GM21528 (cell line): ENCODE data around the gene MAP2.

Experiments
- ATAC-seq: cut with Tn5 transposase; IDR thresholded peaks from one replicate; pipeline ENCODE4 v1.9.1; 2021; ENCODE audit warnings: mild to moderate bottlenecking, moderate library complexity; ENCODE audit not compliant: unreplicated experiment, low FRiP score

Gene MAP2

DNA sequence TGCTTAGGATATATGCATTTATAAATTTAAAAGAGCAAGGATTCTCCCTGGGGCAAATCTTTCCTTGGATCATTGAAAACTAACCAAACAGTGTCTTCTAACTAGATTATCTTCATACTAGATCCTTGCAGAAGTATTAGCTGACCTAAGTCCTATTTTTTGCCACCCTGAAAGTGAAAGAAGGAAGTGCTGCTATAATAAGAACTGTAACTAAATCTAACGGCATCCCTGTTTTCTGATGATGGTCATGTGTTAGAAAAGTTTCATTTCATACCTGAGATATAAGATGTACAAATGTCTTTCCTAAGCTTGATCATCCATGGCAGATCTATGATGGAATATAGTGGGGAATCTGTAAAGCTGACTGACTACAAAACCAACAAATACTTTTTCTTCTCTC, 102.7 kb downstream of the MAP2 start:
- no peak for ATAC-seq

DNA sequence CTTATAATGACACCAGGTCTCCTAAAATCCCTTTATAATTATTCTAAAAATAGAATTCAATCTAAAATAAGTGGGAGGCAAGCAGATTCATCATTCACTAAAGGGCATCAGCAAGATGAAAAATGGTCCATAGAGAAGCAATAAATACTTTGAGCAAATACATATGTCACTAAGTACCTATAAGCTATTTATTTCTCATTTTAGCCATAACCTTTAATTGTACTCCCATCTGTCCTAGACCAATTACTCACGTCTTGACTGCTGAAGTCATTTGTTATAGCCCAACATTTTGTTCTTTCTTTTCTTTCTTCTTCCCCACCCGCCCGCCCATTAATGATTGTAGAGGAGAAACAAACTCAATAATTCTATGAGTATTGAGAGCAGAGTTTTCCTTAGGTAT, 105.7 kb downstream of the MAP2 start:
- no peak for ATAC-seq

DNA sequence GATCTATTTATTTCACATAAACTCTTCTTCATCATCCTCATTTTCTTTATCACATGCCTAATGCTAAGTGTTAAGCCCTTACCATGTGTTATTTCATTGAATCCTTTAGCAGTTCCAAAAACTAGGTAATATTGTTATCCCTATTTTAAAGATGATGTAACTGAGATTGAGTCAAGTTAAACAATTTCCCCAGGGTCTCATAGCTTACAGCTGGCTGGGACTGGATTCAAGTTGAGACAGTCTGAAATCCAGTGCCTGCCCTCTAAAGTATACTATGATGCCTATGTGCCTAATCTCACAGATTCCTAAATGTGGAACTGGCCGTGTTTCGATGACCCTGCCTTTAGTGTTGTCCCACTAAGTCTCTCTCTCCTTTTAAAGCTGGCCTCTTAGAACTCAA, 108.5 kb downstream of the MAP2 start:
- no peak for ATAC-seq

DNA sequence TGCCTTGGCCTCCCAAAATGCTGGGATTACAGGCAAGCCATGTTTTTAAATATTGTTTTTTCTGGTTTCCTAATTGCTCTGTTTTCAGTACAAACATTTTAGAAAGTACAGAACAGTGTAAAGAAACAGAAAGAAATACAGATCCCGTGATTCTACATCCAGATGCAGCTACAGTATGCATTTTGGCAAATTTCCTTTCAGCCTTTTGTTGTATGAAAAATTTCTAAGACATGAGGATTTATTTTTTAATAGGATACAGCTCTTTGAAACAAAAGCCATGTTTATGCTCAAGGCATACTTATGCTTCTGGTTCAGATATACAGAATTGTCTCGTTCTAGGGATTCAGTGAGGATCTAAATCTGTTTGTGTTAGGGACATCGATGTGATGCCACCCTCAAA, 109.5 kb downstream of the MAP2 start:
- no peak for ATAC-seq

DNA sequence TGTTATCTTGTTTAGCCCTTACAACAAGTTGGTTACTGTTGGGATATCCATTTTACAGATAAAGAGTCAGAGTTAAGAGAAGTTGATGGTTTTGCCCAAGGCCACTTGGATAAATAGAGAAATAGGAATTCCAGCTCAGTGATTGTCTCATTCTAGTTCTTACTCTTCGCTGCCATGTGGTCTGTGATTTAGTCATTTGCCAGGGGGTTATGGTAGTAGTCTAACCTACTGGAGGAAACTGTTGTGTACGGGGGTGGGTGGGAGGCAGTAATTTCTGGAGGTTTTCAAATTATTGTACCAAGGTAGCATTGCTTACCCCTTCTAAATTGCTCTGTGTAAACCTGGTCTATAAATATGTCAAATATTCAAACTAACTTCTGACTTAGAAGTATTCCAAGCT, 110.4 kb downstream of the MAP2 start:
- no peak for ATAC-seq

DNA sequence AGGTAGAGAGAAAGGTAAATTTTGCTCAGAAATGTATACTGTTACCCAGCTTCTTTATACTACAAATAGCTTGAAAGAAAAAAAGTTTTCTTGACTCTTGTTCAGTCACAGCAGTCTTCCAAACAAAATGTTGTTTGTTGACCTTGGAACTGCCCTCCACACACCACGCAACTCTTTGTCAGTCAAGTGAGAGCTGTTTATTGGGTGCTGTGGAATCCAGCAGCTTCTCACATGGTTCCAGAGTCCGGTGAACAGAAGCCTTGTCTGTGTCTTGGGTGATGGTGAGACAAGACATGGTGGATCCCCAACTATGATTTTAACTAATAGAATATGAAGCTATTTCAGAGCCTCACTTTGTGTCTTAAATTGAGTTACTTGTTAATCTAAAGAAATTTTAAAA, 112.5 kb downstream of the MAP2 start:
- ATAC-seq: no peak

DNA sequence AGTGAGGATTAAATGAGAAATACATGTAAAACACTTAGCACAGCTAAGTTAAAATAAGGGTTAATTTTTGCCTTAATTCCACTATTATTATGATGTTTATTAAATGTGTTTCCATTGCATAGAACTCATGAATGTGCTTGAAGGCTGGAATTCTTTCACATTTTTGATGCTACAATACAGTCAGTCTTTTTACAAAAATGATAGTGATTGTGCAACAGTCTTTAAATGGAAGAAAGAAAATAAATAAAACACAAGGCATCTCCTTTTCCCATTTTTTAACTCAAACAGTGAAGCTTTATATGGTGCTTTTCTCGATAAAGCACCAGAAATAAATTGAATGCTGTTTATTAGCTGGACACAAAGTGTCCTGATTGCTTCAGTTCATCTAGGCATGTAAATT, 123.9 kb downstream of the MAP2 start:
- ATAC-seq: no peak

DNA sequence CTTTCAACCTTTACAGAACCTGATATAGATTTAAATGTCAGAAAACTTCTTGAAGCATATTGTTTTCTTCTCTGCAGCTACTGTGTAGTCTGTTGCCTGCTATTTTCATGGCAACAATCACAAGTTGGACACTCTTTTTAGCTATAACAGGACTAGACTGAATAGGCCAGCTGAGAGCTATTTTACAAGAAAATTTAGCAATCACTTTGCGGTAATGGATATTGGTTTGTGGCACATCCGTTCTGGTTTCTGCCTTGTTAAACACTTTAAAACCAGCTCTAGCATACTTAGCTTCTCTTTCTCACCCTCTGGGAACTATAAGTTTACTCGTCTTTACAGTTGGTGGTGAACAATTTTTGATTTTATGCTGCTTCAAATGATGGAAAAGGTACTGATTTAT, 125.7 kb downstream of the MAP2 start:
- ATAC-seq: no peak

DNA sequence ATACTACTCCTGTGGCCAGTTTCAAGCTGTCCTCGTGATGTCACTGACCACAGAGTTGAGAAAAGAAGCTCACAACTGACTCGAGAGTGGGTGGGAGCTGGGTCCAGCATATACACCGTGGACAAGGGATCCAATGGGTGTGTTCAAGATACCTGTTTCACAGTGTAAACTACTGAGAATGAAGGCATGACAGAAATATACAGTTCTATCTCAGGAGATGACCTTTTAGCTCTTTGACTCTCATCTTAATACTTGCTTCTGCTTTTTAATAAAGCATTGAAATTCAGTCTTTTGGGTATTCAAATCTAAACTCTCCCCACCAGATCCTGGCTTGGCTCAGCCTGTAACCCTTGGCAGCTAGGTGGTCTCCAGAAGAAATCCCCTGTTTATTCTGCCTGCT, 130.1 kb downstream of the MAP2 start:
- ATAC-seq: no peak

DNA sequence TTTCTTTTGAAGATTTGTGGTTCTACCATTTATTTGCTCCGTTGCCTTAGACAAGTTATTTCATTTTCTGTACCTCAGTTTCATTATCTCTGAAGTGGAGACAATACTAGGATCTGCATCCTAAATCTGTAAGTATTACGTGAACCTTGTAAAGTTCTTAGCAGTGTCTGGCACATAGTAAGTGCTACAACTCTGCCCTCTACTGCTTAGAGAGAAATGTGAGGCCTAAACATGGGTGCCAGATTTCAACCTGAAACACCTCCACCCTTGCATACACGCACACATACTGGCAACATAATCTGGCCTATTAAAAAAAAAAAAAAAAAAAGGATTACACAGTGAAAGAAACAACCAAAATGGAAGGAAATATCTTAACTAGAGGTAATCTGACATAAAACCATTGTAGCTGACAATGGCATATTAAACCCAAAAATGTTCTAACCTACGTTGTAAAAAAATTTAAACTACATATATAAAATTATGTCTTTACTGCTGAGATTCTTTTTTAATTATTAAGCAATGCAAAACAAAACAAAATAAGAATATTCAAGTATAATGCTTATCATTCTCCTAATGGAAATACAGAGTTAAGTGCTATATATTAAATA, 132.6 kb downstream of the MAP2 start:
- no peak for ATAC-seq

DNA sequence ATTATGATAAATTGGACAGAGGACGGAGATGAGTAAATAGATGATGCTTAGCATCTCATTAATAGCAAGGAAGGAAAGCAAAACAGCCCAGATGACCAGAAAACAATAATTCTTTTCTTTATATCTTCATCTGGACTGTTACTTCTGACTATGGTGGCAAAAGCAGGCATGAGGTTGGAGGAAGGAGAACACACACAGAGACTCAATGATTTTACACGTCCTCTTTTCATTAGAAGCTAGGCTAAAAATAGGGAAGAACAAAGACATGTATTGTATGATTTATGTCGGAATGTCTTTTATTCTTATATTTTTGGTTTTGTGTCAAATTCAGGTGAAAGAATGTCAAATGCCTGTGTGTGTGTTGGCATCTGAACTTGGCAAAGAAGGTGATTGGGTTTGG, 137.1 kb downstream of the MAP2 start:
- ATAC-seq: no peak

DNA sequence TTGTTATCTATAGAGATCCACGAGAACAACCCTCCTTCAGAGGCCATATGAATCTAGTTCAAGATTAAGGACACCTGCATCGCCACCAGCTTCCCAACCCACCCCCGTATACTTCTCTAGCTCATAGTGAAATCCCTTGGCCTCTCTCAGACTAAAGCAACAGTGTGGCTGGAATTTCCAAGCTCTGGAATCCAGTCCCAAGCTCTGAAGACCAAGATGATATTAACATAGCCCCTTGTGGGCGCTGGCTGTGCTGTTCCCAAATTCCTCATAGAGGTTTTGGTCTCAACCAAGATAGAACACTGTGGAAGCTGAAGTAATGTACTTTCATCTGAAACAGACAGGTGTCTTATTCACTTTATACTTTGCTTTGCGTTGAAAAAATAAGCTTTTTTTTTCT, 139.6 kb downstream of the MAP2 start:
- ATAC-seq: no peak

DNA sequence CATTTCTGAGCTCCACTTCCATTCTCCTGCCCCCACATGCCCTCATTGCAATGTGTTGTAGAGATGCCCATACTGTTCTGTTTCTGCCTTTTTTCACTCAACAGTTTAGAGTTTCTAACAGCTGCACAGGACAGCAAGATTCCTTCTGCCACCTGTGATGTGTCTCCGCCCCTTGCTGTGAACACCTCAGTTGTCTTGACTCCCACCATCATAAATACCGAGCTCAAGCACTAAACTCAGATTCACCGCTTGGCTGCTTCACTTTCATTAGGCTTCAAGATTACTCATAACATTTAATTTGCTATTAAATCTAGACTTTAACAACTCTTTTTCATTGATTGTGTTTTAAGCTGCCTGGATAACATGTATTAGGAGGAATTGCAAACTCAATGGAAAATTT, 141.0 kb downstream of the MAP2 start:
- ATAC-seq: no peak

DNA sequence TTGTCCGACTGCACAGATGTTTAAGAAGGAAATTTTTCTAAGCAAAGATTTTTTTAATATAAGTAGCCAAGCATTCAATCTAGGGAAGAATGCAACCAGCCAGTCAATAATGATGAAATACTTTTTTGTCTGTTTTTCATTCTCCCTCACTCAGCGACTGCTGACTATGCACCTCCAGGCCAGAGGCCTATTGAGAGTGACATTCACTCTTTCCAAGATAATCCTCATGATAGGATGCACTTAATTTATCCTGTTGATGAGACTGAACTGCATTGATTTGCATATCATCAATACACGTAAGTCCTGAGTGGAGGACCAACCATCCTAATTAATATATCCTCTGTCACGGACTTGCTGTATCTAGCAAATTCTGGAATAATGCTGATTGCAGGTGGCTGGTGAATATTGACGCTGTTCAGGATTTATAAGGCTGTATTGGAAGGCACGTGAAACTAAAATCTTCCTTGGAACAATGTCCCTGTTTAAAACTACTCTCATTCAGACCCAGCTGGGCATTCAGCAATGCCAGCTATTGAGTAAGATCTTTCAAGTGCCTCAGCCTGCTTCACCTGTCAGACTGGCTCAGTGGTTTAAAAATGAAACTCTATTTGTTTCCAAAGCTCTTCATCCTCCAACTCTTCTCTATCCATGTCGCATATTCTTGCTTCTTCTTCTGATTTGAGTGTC, 142.2 kb downstream of the MAP2 start:
- no peak for ATAC-seq

DNA sequence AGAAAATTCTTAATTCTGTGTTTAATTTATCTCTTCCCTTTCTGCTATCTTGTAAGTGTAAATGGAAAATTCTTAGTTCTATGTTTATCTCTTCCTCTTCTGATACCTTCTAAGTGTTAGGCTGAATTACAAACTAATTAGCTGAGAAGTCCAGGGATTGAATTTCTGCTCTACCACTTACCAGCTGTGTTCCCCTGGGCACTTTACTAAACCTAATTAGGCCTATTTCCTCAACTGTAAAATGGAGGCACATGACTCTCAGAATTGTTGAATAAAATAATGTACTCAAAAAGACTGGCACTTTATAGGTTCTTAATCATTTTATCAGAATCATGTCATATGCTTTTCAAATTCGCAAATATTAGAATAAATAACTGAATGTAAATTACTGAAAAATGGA, 146.3 kb downstream of the MAP2 start:
- ATAC-seq: no peak

DNA sequence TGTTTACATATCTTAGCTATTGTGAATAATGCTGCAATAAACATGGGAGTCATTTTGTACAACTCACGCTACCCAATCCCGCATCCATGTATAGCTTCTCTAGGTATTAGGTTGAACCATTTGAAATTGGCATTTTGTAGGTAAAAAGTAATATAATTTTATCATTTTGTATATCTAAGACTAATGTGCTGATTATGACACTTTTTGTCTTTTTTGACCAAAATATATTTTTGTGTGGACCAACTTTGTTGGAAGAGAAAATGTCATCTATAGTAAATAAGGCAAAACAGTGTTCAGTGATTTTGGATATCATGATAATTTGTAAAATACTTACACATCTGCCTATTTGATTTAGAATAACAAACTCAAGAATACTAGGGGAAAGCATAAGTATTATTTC, 150.7 kb downstream of the MAP2 start:
- ATAC-seq: no peak

DNA sequence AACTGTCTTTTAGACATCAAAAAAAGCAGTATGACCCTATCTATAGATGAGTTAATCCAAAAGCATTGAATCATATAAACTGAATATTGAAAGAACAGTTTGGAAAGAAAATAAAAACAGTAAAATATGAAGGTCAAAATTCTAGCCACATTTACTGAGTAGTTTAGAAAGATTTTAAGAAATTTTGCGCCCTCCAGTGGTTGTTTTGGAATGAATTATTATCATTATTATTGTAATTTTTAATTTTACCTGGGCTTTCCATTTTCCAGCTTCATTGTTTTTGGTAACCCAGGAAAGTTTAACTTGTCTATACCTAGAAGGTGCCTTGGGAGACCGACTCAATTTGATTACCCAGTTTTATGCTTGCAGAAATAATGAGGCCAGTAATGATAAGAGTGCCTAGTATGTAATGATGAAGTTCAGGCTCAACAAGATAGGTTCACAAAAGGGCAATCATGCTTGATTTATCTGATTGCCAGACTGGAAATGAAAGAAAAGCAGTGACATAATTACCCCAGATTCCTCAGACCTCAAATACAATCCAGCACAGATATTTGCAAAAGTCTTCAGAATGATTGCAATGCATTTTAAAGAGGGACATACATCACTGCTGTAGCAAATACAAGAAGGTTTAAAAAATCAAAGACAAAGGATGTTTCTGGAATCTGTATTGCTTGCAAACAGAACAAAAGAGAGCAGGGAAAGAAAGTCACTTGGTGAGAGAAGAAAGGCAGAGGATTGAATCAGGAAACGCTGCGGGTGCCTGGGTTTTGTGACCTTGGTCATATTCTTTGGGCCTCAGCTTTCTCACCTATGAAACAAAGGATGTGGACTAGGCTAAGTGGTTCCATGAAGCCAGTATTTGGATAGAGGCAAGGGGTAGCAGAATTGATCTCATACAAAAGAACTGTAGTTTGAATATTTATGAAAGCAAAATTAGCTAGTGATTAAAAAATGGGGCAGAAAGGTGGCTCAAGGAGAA, 153.8 kb downstream of the MAP2 start:
- no peak for ATAC-seq

DNA sequence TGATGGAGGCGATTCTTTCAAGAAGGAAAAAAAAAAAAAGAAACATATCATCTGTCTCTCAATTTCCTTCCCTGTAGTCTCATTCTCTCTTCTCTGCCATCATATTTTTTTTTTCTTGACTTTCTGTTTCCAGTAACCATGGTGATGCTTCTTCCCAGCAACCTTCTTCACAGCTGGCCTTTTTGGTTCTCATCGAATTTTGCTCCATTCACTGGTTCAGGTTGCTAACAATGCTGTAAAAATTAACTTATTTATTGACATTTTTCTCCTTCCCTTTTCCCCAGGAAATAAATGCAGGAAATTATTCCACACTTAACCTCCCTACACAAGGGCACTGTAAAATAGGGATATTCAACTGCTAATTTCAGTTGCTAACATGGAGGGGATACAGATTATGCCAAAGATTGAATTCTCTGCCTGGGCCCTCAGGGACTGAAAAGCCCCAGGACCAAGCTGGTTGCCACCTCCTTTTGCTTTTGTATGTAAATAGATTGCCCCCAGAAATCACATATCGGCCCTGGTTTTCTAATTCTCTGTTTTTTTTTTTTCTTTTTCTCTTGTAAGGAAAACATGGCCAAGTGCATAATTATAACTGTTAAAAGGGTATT, 154.7 kb downstream of the MAP2 start:
- no peak for ATAC-seq

DNA sequence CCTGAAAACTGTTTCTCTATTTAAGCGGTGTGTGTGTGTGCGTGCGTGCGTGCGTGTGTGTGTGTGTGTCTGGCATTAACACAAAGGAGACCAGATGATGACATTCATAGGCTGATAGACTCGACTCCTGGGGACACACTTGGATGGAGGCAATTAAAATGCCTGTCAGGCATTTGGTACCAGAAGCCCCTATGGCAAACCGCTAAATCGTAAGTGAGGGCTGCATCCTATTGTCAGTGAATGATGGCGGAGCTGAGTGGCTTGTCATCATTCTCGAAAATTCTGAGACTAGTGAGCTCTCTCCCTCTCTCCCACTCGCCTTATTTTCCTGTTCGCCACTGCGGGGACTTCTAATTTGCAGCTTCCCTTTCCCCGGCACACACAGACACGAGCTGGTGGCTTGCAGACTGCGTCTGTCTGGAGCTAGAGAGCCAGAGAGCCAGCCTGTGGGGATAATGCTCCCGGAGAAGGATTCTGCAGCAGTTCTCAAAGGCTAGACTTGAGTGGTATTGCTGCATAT, 155.4 kb downstream of the MAP2 start:
- ATAC-seq: no peak

DNA sequence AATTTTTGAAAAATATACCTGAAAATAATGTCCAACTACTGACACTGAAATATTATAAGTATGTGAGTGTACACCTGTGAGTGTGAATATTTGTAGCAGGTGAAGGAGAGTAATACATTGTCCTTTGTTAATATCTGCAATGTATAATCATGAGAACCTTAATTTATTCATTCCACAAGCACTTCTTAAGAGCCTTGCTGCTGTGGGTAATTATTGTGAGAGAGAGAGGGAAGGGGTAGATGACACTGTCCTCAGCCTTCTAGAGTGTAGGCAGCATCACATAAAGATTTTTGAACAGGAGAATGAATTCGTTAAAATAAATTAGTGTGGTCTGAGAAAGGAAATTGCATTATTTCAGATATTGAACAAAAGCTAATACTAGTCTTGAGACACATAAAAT, 157.2 kb downstream of the MAP2 start:
- ATAC-seq: no peak

DNA sequence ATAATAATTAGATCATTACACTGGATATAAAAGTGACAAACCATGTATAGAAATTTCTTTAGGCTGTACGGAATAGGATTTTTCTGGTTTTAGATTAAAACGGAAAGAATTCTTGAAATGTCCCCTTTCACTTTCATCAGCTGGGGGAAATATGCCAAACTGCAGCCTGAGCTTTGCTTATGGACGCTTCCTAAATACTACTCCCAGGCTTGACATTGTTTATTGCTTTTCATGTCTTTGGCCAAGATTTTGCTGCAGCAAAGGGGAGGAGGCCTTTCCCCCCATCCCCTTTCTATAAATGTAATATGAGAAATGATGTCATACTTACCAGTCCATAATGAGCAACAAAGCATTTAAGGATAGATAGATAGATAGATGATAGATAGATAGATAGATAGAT, 158.4 kb downstream of the MAP2 start:
- ATAC-seq: no peak
